ENCODE results near the gene SMARCA4. TPM values are rescaled to one million over a fixed set of nuclear protein-coding genes. Genes with fewer than 3 reads are reported as not detected.

The SMARCA4 gene
- total RNA-seq, 1 experiment from 2014 or later, result 261 TPM

DNA sequence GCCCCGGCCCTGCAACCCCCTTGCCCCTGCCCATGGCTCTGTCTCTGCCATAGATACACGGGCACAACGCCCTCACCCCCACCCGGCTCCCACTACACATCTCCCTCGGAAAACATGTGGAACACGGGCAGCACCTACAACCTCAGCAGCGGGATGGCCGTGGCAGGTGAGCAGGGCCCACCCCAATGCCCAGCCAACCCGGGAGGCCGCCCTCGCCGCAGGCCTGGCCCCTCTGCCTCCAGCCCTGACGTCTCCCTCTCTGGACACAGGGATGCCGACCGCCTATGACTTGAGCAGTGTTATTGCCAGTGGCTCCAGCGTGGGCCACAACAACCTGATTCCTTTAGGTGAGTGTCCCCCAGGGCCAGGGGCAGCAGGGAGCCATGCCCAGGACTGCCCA, 40.0 kb upstream of the SMARCA4 start:
- Histone ChIP-seq H2BK120ac (ENCODE audit: low read depth, low read length, poor library complexity, severe bottlenecking) (no peak overlapping the region), H3K23ac (ENCODE audit: insufficient read length, low read depth, low read length) (no peak overlapping the region), H3K79me2 (ENCODE audit: insufficient read depth, low read length) (no peaks in the 10 kb centered on the region), H4K8ac (replicated peaks; ENCODE audit: insufficient read length, low read depth, low read length) (no peak overlapping the region), H2AK5ac (ENCODE audit: insufficient read length, low read length) (no peak overlapping the region), H3K4ac (ENCODE audit: low read depth, low read length) (no peak overlapping the region), H2BK15ac (ENCODE audit: low read depth, low read length) (no peak overlapping the region), H2AFZ (ENCODE audit: low read length) (no peak overlapping the region), H3K79me1 (ENCODE audit: insufficient read depth, low read depth, low read length, poor library complexity, severe bottlenecking) (no peaks in the 10 kb centered on the region), H3K27me3 (ENCODE audit: insufficient read depth, low read length) (no peaks in the 10 kb centered on the region), H3K27ac (ENCODE audit: insufficient read length, low read depth, low read length) (no peak overlapping the region), H3K14ac (ENCODE audit: insufficient read depth, low read length) (no peak overlapping the region), H3K18ac (ENCODE audit: insufficient read length, low read depth, low read length) (no peak overlapping the region), H4K20me1 (ENCODE audit: control insufficient read depth, insufficient read depth, insufficient read length) (no peaks in the 10 kb centered on the region), H3K56ac (ENCODE audit: insufficient read length, low read depth, low read length) (no peak overlapping the region), H3K4me2 (ENCODE audit: insufficient read depth, insufficient read length, low read length) (no peak overlapping the region), H2BK20ac (ENCODE audit: low read depth, low read length, poor library complexity, severe bottlenecking) (no peak overlapping the region), H3K9me3 (ENCODE audit: control insufficient read depth, low read depth, low read length) (no peaks in the 10 kb centered on the region), H3T11ph (ENCODE audit: low read length) (no peak overlapping the region), H2BK12ac (ENCODE audit: insufficient read length, low read depth, low read length) (no peak overlapping the region), H2BK5ac (ENCODE audit: insufficient read length, low read length) (no peak overlapping the region), H3K4me1 (ENCODE audit: insufficient read depth, low read length) (no peaks in the 10 kb centered on the region), H4K5ac (ENCODE audit: insufficient read length, low read depth, low read length) (no peak overlapping the region), H3K23me2 (ENCODE audit: insufficient read length, low read depth, low read length, poor library complexity, severe bottlenecking) (no peaks in the 10 kb centered on the region), H3K9ac (ENCODE audit: extremely low read depth, insufficient read length, low read length) (no peak overlapping the region), H4K91ac (ENCODE audit: insufficient read length, low read depth, low read length) (no peak overlapping the region)
- no CpG with 5 or more reads among the region's 16 CpGs for WGBS (ENCODE audit: extremely low coverage, insufficient read length, low lambda C conversion rate)
- no peak overlapping the region for H3K27ac Mint-ChIP-seq
- no peak overlapping the region for H3K4me3 Mint-ChIP-seq
- H3K27me3 Mint-ChIP-seq (ENCODE audit: low read depth), result peaks cover 2% of the 10 kb centered on the region; the same call in 1 of the 2 replicates
- no peaks in the 10 kb centered on the region for H3K9me3 Mint-ChIP-seq
- H3K4me1 Mint-ChIP-seq, result no peaks in the 10 kb centered on the region
- no peak for DNase-seq
- H3K36me3 Mint-ChIP-seq (ENCODE audit: insufficient read depth in 1 of 3, low read depth in 3 of 3), result peaks cover 9 to 70% (median 57%) of the 10 kb centered on the region in 3 experiments; a peak in 6 of 7 replicates
- TF ChIP-seq, protein P1, sequence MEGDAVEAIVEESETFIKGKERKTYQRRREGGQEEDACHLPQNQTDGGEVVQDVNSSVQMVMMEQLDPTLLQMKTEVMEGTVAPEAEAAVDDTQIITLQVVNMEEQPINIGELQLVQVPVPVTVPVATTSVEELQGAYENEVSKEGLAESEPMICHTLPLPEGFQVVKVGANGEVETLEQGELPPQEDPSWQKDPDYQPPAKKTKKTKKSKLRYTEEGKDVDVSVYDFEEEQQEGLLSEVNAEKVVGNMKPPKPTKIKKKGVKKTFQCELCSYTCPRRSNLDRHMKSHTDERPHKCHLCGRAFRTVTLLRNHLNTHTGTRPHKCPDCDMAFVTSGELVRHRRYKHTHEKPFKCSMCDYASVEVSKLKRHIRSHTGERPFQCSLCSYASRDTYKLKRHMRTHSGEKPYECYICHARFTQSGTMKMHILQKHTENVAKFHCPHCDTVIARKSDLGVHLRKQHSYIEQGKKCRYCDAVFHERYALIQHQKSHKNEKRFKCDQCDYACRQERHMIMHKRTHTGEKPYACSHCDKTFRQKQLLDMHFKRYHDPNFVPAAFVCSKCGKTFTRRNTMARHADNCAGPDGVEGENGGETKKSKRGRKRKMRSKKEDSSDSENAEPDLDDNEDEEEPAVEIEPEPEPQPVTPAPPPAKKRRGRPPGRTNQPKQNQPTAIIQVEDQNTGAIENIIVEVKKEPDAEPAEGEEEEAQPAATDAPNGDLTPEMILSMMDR (conservative IDR thresholded peaks at IDR 0.05), result no peak
